ENCODE data around the gene CDK16. TPM values are rescaled to one million over a fixed set of nuclear protein-coding genes. Genes with fewer than 3 reads are reported as not detected.
A peak's percentile ranks its signal among the peaks of the same experiment; 100 is the strongest.

The CDK16 gene
- total RNA-seq, 1 donor: 91.6 TPM

DNA sequence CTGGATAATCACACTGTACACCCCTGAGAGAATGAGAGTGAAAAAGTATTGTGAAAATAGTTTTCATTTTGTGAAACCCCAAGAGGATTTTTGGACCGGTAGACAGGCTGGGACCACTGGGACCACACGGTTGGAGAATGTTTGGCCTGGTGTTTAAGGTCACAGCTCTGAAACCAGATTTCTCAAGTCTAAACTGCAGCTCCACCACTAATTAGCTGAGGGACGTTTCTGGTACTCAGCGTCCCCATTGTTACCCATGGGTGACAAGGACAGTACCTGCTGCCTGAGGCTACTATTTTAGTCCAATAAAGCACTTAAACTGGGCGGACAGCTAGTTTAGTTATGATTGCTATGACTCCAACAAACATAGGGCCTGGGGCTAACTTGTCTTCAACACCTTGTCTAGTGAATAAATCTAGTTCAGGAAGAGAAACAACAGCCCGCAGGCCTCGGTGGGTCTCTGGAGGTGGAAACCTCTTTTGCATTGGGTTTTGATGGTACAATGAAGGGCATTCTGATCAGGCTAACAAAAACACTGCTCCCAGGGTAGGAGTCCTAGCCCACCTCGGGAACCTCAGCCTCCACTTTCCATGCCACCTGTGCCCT, 13.8 kb downstream of the CDK16 start:
- no peak for DNase-seq (ENCODE audit: low read depth)
- TF ChIP-seq, protein P1, sequence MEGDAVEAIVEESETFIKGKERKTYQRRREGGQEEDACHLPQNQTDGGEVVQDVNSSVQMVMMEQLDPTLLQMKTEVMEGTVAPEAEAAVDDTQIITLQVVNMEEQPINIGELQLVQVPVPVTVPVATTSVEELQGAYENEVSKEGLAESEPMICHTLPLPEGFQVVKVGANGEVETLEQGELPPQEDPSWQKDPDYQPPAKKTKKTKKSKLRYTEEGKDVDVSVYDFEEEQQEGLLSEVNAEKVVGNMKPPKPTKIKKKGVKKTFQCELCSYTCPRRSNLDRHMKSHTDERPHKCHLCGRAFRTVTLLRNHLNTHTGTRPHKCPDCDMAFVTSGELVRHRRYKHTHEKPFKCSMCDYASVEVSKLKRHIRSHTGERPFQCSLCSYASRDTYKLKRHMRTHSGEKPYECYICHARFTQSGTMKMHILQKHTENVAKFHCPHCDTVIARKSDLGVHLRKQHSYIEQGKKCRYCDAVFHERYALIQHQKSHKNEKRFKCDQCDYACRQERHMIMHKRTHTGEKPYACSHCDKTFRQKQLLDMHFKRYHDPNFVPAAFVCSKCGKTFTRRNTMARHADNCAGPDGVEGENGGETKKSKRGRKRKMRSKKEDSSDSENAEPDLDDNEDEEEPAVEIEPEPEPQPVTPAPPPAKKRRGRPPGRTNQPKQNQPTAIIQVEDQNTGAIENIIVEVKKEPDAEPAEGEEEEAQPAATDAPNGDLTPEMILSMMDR (IDR thresholded peaks at IDR 0.05; ENCODE audit: insufficient read depth, low read length): no peak
- H3K4me3 ChIP-seq (ENCODE audit: low read depth, low read length): peak overlapping the region; percentile 76

DNA sequence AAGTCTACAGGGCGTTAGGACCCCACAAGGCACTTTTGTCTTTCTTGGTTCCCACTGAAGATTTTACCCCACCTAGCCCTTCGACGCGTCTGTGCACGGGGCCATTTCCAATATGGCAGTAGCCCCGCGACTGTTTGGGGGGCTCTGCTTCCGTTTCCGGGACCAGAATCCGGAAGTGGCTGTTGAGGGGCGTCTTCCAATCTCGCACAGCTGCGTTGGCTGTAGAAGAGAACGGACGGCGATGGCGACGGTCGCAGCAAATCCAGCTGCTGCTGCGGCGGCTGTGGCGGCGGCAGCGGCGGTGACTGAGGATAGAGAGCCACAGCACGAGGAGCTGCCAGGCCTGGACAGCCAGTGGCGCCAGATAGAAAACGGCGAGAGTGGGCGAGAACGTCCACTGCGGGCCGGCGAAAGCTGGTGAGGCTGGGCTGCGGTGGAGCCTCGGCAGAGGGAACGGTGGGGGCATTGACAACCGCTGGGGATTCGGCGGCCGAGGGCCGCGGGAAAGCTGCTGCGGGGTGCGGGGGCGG, 14.4 kb downstream of the CDK16 start, which contains the start of gene USP11:
USP11 (plus strand) TSS at position 207 of the 530 bp plus-strand sequence; CDS start at position 242, 35 bp downstream.
- TF ChIP-seq, protein P1 (IDR thresholded peaks at IDR 0.05; ENCODE audit: insufficient read depth, low read length): no peak
- peak; percentile 50 for DNase-seq (ENCODE audit: low read depth)
- peak within 1 kb of the TSS; percentile 76 for H3K4me3 ChIP-seq (ENCODE audit: low read depth, low read length)

DNA sequence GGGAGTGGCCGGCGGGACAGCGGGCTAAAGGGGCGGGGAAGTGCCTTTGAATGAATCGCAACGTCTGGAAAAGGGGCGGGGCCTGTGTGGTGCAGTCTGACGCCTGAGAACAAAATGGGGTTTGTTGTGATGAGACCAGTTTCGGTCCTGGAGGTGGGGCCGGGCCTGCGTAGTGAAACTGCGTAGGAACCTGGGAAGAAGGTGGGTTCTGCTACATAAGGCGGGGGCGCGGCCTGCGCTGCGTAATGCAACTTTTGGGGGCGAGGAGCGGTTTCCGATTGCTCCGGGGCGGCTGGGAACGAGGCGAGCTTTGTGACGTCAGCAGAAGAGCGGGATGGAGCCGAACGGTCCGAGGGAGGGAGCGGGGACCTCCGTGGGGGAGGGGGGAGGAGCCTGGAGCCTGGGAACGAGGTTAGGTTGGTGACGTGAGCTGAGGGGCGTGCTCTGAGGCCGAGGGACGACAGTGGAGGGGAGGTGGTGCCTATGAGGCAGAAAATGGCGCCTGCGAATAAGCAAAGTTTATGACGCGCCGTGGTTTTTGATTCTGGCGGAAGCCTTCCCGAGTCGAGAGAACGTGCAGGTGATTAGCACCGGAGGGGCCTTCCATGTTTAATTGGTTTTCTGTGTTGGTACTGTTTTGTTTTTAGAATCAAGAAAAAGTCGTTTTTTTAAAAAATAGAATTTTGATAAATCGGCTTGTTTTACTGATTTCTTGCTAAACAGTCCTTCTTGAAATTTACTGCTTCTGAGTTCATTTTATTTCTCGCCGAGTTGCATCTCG, 15.0 kb downstream of the CDK16 start:
- DNase-seq (ENCODE audit: low read depth): peak; percentile 95
- peak overlapping the region; percentile 76 for H3K4me3 ChIP-seq (ENCODE audit: low read depth, low read length)
- TF ChIP-seq, protein P1 (IDR thresholded peaks at IDR 0.05; ENCODE audit: insufficient read depth, low read length): no peak

DNA sequence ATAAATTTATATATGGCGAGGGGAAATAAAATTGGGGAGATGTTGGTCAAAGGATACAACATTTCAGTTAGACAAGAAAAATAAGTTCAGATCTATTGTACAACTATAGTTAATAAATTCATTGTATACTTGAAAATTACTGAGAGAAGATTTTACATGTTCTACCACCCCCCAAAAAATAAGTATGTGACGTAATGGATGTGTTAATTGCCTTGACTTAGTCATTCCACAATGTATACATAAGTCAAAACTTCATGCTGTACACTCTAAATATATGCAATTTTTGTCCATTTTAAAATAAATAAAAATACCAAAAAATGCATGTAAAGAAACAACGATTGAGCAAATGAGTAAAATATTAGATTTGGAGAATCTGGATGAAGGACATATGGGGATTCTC, 16.1 kb downstream of the CDK16 start:
- no peak for DNase-seq (ENCODE audit: low read depth)
- TF ChIP-seq, protein P1 (IDR thresholded peaks at IDR 0.05; ENCODE audit: insufficient read depth, low read length): no peak
- H3K4me3 ChIP-seq (ENCODE audit: low read depth, low read length): peak overlapping the region; percentile 76

DNA sequence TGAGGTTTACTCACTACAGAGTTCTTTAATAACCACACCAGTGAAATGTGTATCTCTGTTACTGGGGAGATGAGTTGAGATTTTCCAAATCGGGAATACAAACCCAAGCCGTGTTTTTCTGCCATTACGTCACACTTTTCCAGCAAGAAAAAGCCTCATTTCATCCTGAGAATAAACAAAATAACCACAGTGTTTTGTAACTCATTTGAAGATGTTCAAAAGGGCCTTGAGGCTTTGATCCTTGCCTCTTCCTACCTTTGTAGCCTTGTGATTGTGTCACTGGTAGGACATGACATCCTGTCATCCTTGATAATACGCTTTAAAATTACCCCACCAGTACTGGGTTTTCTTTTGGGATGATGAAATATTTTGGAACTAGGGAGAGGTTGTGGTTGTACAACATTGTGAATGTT, 17.2 kb downstream of the CDK16 start:
- DNase-seq (ENCODE audit: low read depth): no peak
- no peak overlapping the region for H3K4me3 ChIP-seq (ENCODE audit: low read depth, low read length)
- TF ChIP-seq, protein P1 (IDR thresholded peaks at IDR 0.05; ENCODE audit: insufficient read depth, low read length): no peak

DNA sequence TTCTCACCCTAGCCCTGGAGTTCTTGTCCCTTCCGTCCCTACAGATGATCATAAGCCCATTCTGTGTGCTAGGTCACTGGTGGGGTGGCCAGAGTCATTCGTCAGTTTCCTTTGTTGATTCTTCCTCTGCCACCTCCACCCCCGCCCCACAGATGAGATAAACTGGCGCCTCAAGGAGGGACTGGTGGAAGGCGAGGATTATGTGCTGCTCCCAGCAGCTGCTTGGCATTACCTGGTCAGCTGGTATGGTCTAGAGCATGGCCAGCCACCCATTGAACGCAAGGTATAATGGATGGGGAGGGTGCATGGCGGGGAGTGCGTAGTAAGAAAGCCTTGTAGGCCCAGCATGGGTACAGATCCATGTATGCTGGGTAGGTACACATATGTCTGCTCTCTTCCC, 20.7 kb downstream of the CDK16 start:
- DNase-seq (ENCODE audit: low read depth): no peak
- no peak overlapping the region for H3K4me3 ChIP-seq (ENCODE audit: low read depth, low read length)
- TF ChIP-seq, protein P1 (IDR thresholded peaks at IDR 0.05; ENCODE audit: insufficient read depth, low read length): no peak

Data from fibroblast of the aortic adventitia (primary cell).